SK-N-SH (cell line): ENCODE data around the gene KISS1R. TPM values are rescaled to one million over a fixed set of nuclear protein-coding genes. Genes with fewer than 3 reads are reported as not detected.

Experiments
- CTCF ChIA-PET: fragments of 300-600, 350-600 bp; formaldehyde crosslinking; extraction: SDS; loops from one replicate; lab custom pipeline; 2021; lab: Yijun Ruan, JAX
- POLR2A ChIA-PET: fragments of 350-600 bp; sonication (Branson Sonifier 250); formaldehyde crosslinking; extraction: SDS; loops from one replicate; lab custom pipeline; 2020; ENCODE audit warnings: antibody characterized with exemption, inconsistent platforms; lab: Yijun Ruan, JAX
- DNase-seq: peaks from one replicate; pipeline ENCODE4 v3.0.0; 2012
- H2AFZ ChIP-seq: fragments of 200-600 bp; sonication (generic); 2 replicates; pipeline ENCODE4 v1.8.1; 2016; ENCODE audit warnings: antibody characterized with exemption, mild to moderate bottlenecking, low read depth
- H3F3A ChIP-seq: fragments of 200-600 bp; sonication (generic); replicated peaks from 2 replicates; pipeline ENCODE3; 2016; ENCODE audit warnings: antibody characterized with exemption, mild to moderate bottlenecking; ENCODE audit not compliant: insufficient read depth
- H3K27ac ChIP-seq, 2 experiments: fragments of 200-500 bp in 1 of 2; fragments of 200-600 bp in 1 of 2; sonication (Bioruptor generic) in 1 of 2; sonication (generic), shearing (Covaris generic) in 1 of 2; 2 replicates each; pipeline versions ENCODE4 v1.5.1 to v1.6.1; 2014 to 2016; ENCODE audit warnings: low read depth in 2 of 2, inconsistent platforms in 1 of 2, low read length in 1 of 2, mild to moderate bottlenecking in 1 of 2, mixed read lengths in 1 of 2
- H3K27me3 ChIP-seq: fragments of 200-600 bp; sonication (generic), shearing (Covaris generic); 2 replicates; pipeline ENCODE4 v1.6.1; 2016; ENCODE audit warnings: mixed run types; ENCODE audit not compliant: insufficient read depth
- H3K36me3 ChIP-seq, 2 experiments: fragments of 200-500 bp in 1 of 2; fragments of 200-600 bp in 1 of 2; sonication (Bioruptor generic) in 1 of 2; sonication (generic) in 1 of 2; replicated peaks in 1 of 2; 2 replicates each; pipeline versions ENCODE3 to v1.5.1; 2014 to 2016; ENCODE audit warnings: low read length in 1 of 2, mild to moderate bottlenecking in 1 of 2; ENCODE audit not compliant: insufficient read depth in 2 of 2, control insufficient read depth in 1 of 2
- H3K4me1 ChIP-seq, 2 experiments: fragments of 200-500 bp in 1 of 2; fragments of 200-600 bp in 1 of 2; sonication (Bioruptor generic) in 1 of 2; sonication (generic), shearing (Covaris generic) in 1 of 2; 2 replicates each; pipeline versions ENCODE4 v1.5.1 to v1.6.1; 2014 to 2016; ENCODE audit warnings: low read depth in 1 of 2, low read length in 1 of 2, mixed run types in 1 of 2; ENCODE audit not compliant: insufficient read depth in 2 of 2, control insufficient read depth in 1 of 2
- H3K4me2 ChIP-seq: fragments of 200-600 bp; sonication (generic), shearing (Covaris generic); 2 replicates; pipeline ENCODE4 v1.6.1; 2017; ENCODE audit warnings: mixed run types
- H3K4me3 ChIP-seq, 2 experiments: fragments of 200-500 bp in 1 of 2; fragments of 200-600 bp in 1 of 2; sonication (Bioruptor generic) in 1 of 2; sonication (generic), shearing (Covaris generic) in 1 of 2; 2 replicates each; pipeline versions ENCODE4 v1.5.1 to v1.8.1; 2014 to 2016; ENCODE audit warnings: low read depth in 2 of 2, inconsistent platforms in 1 of 2, low read length in 1 of 2, mild to moderate bottlenecking in 1 of 2, mixed read lengths in 1 of 2, moderate library complexity in 1 of 2
- H3K79me2 ChIP-seq: fragments of 200-600 bp; sonication (generic); 2 replicates; pipeline ENCODE4 v1.8.1; 2017; ENCODE audit warnings: mild to moderate bottlenecking; ENCODE audit not compliant: insufficient read depth
- H3K9ac ChIP-seq: fragments of 200-600 bp; sonication (generic); 2 replicates; pipeline ENCODE4 v1.6.1; 2017; ENCODE audit warnings: mixed run types
- H3K9me2 ChIP-seq: fragments of 200-600 bp; sonication (generic); 2 replicates; pipeline ENCODE4 v1.6.1; 2017; ENCODE audit warnings: mixed run types
- H3K9me3 ChIP-seq: fragments of 200-600 bp; sonication (generic); 2 replicates; pipeline ENCODE4 v1.6.1; 2017; ENCODE audit warnings: mixed run types, mild to moderate bottlenecking, moderate library complexity
- H4K20me1 ChIP-seq: fragments of 200-600 bp; sonication (generic); 2 replicates; pipeline ENCODE4 v1.6.1; 2017; ENCODE audit warnings: mild to moderate bottlenecking, mixed run types; ENCODE audit not compliant: insufficient read depth
- CHD2 ChIP-seq: fragments of 150-350 bp; IDR thresholded peaks from 2 replicates; pipeline ENCODE4 v1.6.1; 2018; ENCODE audit warnings: low read length; ENCODE audit not compliant: partially characterized antibody
- CTCF ChIP-seq: fragments of 200-600 bp; sonication (generic); IDR thresholded peaks from 2 replicates; pipeline ENCODE4 v1.6.1; 2017; ENCODE audit warnings: antibody characterized with exemption, mild to moderate bottlenecking, moderate library complexity
- EP300 ChIP-seq, 2 experiments: IDR thresholded peaks; 2 replicates each; pipeline versions ENCODE4 v1.4.0 to v1.6.1; 2012; ENCODE audit warnings: borderline replicate concordance in 1 of 2, low read depth in 1 of 2, low read length in 1 of 2
- EZH2phosphoT487 ChIP-seq: fragments of 200-600 bp; sonication (generic); IDR thresholded peaks from 2 replicates; pipeline ENCODE4 v1.6.1; 2017; ENCODE audit warnings: low read depth, mixed run types, mild to moderate bottlenecking, antibody characterized with exemption, moderate library complexity, borderline replicate concordance
- FOSL2 ChIP-seq: IDR thresholded peaks from 2 replicates; pipeline ENCODE4 v1.4.0; 2012; ENCODE audit warnings: low read depth, mild to moderate bottlenecking, moderate library complexity, borderline replicate concordance
- FOXJ3 ChIP-seq: sonication (generic); formaldehyde crosslinking; IDR thresholded peaks from 2 replicates; pipeline ENCODE4 v1.5.1; 2020; ENCODE audit warnings: mild to moderate bottlenecking, missing genetic modification reagents
- FOXM1 ChIP-seq: IDR thresholded peaks from 2 replicates; pipeline ENCODE4 v1.4.0; 2012; ENCODE audit warnings: low read depth, mild to moderate bottlenecking
- GABPA ChIP-seq: IDR thresholded peaks from 2 replicates; pipeline ENCODE4 v1.4.0; 2012; ENCODE audit warnings: low read depth, mild to moderate bottlenecking
- GATA2 ChIP-seq: sonication (generic); formaldehyde crosslinking; IDR thresholded peaks from 2 replicates; pipeline ENCODE4 v1.5.0; 2020; ENCODE audit warnings: mild to moderate bottlenecking, missing genetic modification reagents
- JUND ChIP-seq: IDR thresholded peaks from 2 replicates; pipeline ENCODE4 v1.4.0; 2012
- MXI1 ChIP-seq: IDR thresholded peaks from 2 replicates; pipeline ENCODE4 v1.6.1; 2012; ENCODE audit warnings: mild to moderate bottlenecking, low read depth, low read length, improper control_type of control experiment
- NFIC ChIP-seq: IDR thresholded peaks from 2 replicates; pipeline ENCODE4 v1.4.0; 2012; ENCODE audit warnings: borderline replicate concordance
- PBX3 ChIP-seq: IDR thresholded peaks from 2 replicates; pipeline ENCODE4; 2012
- POLR2AphosphoS5 ChIP-seq: IDR thresholded peaks from 2 replicates; pipeline ENCODE4 v1.6.1; 2012; ENCODE audit warnings: low read depth, low read length
- RAD21 ChIP-seq: IDR thresholded peaks from 2 replicates; pipeline ENCODE4 v1.6.1; 2012; ENCODE audit warnings: mild to moderate bottlenecking, low read length
- RCOR1 ChIP-seq: fragments of 150-350 bp; IDR thresholded peaks from 2 replicates; pipeline ENCODE4 v1.6.1; 2017; ENCODE audit warnings: antibody characterized with exemption, low read length
- RFX5 ChIP-seq: IDR thresholded peaks from 2 replicates; pipeline ENCODE4 v1.6.1; 2012; ENCODE audit warnings: mild to moderate bottlenecking, improper control_type of control experiment, low read length
- RXRA ChIP-seq: IDR thresholded peaks from 2 replicates; pipeline ENCODE4 v1.4.0; 2012; ENCODE audit warnings: low read depth, mild to moderate bottlenecking, borderline replicate concordance
- SIN3A ChIP-seq: IDR thresholded peaks from 2 replicates; pipeline ENCODE4 v1.6.1; 2012; ENCODE audit warnings: low read depth, mild to moderate bottlenecking, low read length, moderate library complexity, borderline replicate concordance
- TAF1 ChIP-seq: IDR thresholded peaks from 2 replicates; pipeline ENCODE4 v1.6.1; 2012; ENCODE audit warnings: low read depth, mild to moderate bottlenecking, low read length, moderate library complexity, borderline replicate concordance
- TCF12 ChIP-seq: IDR thresholded peaks from 2 replicates; pipeline ENCODE4 v1.4.0; 2012
- TEAD4 ChIP-seq: IDR thresholded peaks from 2 replicates; pipeline ENCODE4 v1.4.0; 2012; ENCODE audit warnings: mild to moderate bottlenecking, borderline replicate concordance; ENCODE audit not compliant: insufficient read depth
- YY1 ChIP-seq: IDR thresholded peaks from 2 replicates; pipeline ENCODE4 v1.4.0; 2012; ENCODE audit warnings: low read depth, mild to moderate bottlenecking
- ZBTB33 ChIP-seq: IDR thresholded peaks from 2 replicates; pipeline ENCODE4 v1.4.0; 2012; ENCODE audit warnings: low read depth, borderline replicate concordance
- WGBS: methylation state at CpG from one replicate; pipeline ENCODE4 v1.1.6; 2017; ENCODE audit warnings: low lambda C conversion rate; 5-methylcytosine and 5-hydroxymethylcytosine counted together
- polyA plus RNA-seq, 3 experiments: library from polyadenylated mRNA; depleted of rRNA; stranded (reverse); fragments of >200 nt; gene quantifications; 2 replicates each; pipeline ENCODE4 v1.2.3, GENCODE V29; 2012
- TF ChIP-seq, protein P1 (sequence below): IDR thresholded peaks from 2 replicates; pipeline ENCODE4 v1.4.0; 2012; ENCODE audit warnings: low read depth, borderline replicate concordance
- TF ChIP-seq, protein P2 (sequence below): fragments of 150-350 bp; IDR thresholded peaks from 2 replicates; pipeline ENCODE4 v1.6.1; 2016; ENCODE audit warnings: mild to moderate bottlenecking, low read depth, low read length

Gene KISS1R
- polyA plus RNA-seq, 1 of the 3 experiments (the other 2 are of a cell fraction) = not detected

DNA sequence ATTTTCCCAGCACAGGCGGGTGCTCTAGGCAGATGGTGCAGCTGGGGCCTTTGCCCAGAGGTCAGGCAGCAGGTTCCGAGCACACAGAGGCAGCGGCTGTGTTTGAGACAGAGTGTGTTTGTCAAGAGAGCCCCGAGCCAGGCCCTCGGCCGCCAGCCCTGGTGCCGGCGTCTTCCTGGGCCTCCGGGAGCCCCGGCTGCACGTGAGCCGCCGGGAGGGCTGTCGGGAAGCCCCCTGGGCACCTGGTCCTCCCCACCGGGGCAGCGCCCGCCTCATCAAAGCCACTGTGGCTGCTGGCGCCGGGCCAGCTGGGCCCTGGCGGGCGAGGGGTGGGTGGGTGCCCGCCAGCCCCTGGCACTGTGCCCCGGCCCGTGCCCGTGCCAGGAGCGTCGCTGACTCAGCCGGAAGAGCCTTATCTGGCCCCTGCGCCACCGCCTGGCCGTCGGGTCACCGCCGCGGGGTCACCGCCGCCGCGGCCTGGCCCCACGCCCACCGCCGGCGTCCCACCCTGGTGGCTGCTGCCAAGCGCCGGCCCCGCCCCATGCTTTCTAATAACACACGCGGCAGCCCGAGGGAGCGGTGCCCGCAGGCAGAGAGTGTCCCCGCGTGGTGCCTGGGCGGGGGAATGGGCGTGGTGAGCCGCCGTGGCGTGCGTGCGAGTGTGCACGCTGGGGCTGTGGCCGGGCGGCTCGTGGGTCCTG, 23.6 kb downstream of the KISS1R start:
- Histone ChIP-seq H3K4me3 (peak overlapping the region; percentile 27 to 49; a peak in 3 of 4 replicates), H3F3A (peaks cover 13% of the 10 kb centered on the region), H3K27ac (peak overlapping the region; percentile 69 to 95), H3K9ac (peak overlapping the region; percentile 34), H3K79me2 (peaks cover 39% of the 10 kb centered on the region; the same call in 1 of the 2 replicates), H2AFZ (no peak overlapping the region), H3K4me1 (peaks cover 6 to 57% of the 10 kb centered on the region in 2 experiments; a peak in 3 of 4 replicates), H3K27me3 (no peaks in the 10 kb centered on the region), H4K20me1 (peaks cover 44% of the 10 kb centered on the region), H3K9me3 (no peaks in the 10 kb centered on the region), H3K36me3 (no peaks in the 10 kb centered on the region), H3K4me2 (peak overlapping the region; percentile 88), H3K9me2 (no peaks in the 10 kb centered on the region)
- ChIA-PET POLR2A (interaction anchor here (1.4 kb wide), 1 partner anchor 43 kb away, joined by 5 read pairs; the partner anchor contains the start of gene WDR18), CTCF (interaction anchor here (1.1 to 1.2 kb wide), 4 partner anchors 18 to 430 kb away, joined by 3 to 4 read pairs (median 3); partner anchors contain the start of gene WDR18)
- peak; percentile 93 for DNase-seq
- 0% methylated on average over 6 of the region's 64 CpGs for WGBS
- no peak for TF ChIP-seq CHD2
- TF ChIP-seq GABPA = no peak; the same call in 1 of the 2 replicates
- no peak for TF ChIP-seq GATA2 (CRISPR knock-in tag)
- TF ChIP-seq SIN3A = no peak
- TF ChIP-seq RXRA = peak; percentile 76; the same call in 1 of the 2 replicates
- TF ChIP-seq TAF1 = no peak
- TF ChIP-seq EZH2phosphoT487 = no peak
- TF ChIP-seq, protein P1, sequence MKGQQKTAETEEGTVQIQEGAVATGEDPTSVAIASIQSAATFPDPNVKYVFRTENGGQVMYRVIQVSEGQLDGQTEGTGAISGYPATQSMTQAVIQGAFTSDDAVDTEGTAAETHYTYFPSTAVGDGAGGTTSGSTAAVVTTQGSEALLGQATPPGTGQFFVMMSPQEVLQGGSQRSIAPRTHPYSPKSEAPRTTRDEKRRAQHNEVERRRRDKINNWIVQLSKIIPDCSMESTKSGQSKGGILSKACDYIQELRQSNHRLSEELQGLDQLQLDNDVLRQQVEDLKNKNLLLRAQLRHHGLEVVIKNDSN = no peak
- peak; percentile 65 to 77; a peak in 3 of 4 replicates for TF ChIP-seq EP300 (IDR thresholded peaks at IDR 0.05; ENCODE audit: borderline replicate concordance in 1 of 2, low read depth in 1 of 2, low read length in 1 of 2)
- TF ChIP-seq JUND = no peak; the same call in 1 of the 2 replicates
- TF ChIP-seq FOXJ3 (CRISPR knock-in tag) = no peak
- no peak for TF ChIP-seq FOXM1
- TF ChIP-seq RFX5 = no peak
- TF ChIP-seq TCF12 = peak; percentile 53
- no peak for TF ChIP-seq RCOR1
- TF ChIP-seq ZBTB33 = no peak
- peak; percentile 26; the same call in 1 of the 2 replicates for TF ChIP-seq POLR2AphosphoS5
- peak; percentile 14; the same call in 1 of the 2 replicates for TF ChIP-seq PBX3
- TF ChIP-seq NFIC = peak; percentile 98
- no peak for TF ChIP-seq CTCF
- TF ChIP-seq, protein P2, sequence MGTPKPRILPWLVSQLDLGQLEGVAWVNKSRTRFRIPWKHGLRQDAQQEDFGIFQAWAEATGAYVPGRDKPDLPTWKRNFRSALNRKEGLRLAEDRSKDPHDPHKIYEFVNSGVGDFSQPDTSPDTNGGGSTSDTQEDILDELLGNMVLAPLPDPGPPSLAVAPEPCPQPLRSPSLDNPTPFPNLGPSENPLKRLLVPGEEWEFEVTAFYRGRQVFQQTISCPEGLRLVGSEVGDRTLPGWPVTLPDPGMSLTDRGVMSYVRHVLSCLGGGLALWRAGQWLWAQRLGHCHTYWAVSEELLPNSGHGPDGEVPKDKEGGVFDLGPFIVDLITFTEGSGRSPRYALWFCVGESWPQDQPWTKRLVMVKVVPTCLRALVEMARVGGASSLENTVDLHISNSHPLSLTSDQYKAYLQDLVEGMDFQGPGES = no peak
- no peak; the same call in 1 of the 2 replicates for TF ChIP-seq FOSL2
- no peak for TF ChIP-seq RAD21
- peak; percentile 59; the same call in 1 of the 2 replicates for TF ChIP-seq MXI1
- TF ChIP-seq TEAD4 = no peak
- TF ChIP-seq YY1 = no peak
